Measurements from ENCODE around the gene RCL1.

Gene RCL1

GRCh38 chr9:4842734-4843133 lies 50.0 kb downstream of the RCL1 start:
- no peak for DNase-seq (ENCODE audit: low spot score)

- no peak for DNase-seq (ENCODE audit: low spot score)
Measured at GRCh38 chr9:4844056-4844838, 51.5 kb downstream of the RCL1 start.

DNA sequence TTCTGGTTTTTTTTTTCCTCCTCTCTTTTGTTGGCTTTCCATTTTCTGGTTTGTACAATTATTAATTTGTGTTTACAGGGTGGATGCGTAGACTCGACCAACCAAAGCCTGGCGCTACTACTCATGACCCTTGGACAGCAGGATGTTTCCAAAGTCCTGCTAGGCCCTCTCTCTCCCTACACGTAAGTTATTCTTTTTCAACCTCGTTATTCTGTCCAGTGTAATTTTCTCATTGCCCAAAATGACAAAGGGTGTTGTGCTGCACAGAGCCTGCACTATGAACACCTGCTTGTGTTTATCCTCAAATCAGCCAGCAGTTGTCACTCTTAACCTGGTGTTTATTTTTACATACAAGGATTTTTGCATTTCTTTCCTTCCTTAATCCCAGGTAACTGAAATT lies 56.6 kb downstream of the RCL1 start:
- DNase-seq (ENCODE audit: low spot score), result peak; percentile 15

DNA sequence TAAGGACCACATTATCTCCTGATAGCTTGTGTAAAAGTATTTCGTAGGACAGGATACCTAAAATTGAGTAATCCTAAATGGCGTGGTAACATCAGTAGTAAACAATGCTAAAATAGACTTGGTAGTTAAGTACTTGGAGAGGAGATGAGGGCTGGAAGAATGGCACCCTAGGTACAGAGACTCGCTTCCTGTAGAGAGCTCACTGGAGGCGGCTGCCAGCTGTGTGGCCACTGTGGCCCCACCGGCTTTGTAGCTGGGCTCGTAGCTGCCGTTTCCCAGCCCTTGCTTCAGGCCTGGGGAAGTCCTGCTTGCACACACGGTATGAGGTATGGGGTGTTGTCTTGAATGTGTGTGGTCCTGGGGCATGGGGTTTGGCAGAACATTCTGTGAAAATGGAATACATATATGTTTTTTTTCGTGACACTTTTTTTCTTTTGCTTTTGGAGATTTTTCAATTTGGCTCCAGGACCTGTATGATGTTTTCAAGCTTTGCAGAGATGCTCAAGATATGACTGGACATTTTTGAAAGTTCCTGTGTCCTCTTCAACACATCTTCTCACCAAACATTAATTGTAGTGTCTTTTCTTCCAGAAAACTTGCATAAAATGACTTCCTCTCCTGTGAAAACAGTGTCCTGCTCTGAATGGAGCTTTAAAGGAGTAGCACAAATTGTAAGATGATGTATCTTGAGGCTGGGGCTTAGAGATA lies 58.0 kb downstream of the RCL1 start:
- no peak for DNase-seq (ENCODE audit: low spot score)

GRCh38 chr9:4852419-4852818 lies 59.7 kb downstream of the RCL1 start:
- DNase-seq (ENCODE audit: low spot score), result no peak

GRCh38 chr9:4854265-4854590 lies 61.5 kb downstream of the RCL1 start:
- no peak for DNase-seq (ENCODE audit: low spot score)

DNA sequence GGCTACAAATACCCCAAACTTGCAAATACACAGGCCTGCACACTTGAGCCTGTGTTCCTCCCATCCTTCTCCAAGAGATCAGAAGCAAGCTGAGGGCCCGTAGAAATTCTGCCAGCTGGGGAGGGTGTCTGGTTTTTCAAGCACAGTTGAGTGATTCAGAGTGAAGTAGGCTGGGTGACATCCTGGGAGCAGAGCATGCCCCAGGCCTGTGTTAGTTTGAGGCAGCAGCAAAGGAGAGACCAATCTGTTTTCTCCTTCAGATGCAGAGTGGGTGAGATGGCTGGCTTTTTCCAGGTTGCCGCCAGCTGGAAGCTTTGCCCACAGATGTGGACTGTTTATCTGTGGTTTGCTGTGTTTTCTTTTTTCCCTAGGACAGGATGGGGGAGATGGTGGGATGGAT lies 63.1 kb downstream of the RCL1 start:
- no peak for DNase-seq (ENCODE audit: low spot score)

GRCh38 chr9:4857163-4857810 lies 64.5 kb downstream of the RCL1 start:
- DNase-seq (ENCODE audit: low spot score), result no peak

GRCh38 chr9:4859035-4859434 lies 66.3 kb downstream of the RCL1 start:
- DNase-seq (ENCODE audit: low spot score), result no peak

GRCh38 chr9:4860383-4860782 lies 67.6 kb downstream of the RCL1 start:
- DNase-seq (ENCODE audit: low spot score), result no peak

DNA sequence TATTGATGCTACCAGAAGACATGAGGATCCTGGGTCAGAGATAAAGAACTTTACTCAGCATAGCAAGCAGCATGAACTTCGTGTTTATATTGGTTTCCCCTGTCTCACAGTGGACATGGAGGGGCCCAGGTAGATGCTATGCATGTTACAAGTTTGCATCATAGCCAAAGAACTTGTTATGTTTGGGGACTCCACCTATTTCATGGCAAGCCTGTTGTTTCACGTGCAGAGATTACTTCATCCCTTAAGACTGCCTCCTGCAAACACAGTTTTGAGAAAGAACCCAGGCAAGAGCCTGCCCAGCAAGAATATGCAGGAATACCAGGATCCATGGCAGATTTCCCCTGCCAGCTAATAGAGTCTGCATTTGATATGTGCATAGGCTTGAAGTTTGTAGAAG lies 68.4 kb downstream of the RCL1 start:
- DNase-seq (ENCODE audit: low spot score), result no peak

GRCh38 chr9:4861736-4862451 lies 69.2 kb downstream of the RCL1 start:
- DNase-seq (ENCODE audit: low spot score), result no peak

- DNase-seq (ENCODE audit: low spot score), result no peak
Measured at GRCh38 chr9:4862506-4863250, 69.9 kb downstream of the RCL1 start.

DNA sequence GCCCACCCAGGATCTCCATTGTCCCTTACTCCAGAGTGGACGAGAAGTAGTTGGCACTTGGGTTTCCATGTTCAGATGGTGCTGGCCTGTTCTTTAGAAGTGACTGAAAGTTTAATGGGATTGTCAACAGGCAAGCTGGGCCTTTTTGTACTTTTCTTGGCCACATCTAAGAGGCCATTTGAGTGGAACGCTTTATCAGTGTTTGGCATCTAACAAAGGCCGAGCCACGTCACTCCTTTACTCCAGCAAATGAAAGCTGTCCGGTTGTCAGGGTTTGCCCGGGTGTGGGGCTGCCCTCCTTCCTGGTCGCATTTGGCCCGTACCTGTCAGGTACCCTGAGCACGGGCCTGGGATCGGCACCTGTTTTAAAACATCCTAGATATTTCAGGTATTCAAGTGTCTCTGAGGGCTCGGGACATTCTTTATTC lies 71.5 kb downstream of the RCL1 start:
- no peak for DNase-seq (ENCODE audit: low spot score)

- DNase-seq (ENCODE audit: low spot score), result no peak
Measured at GRCh38 chr9:4864698-4865097, 72.0 kb downstream of the RCL1 start.

DNA sequence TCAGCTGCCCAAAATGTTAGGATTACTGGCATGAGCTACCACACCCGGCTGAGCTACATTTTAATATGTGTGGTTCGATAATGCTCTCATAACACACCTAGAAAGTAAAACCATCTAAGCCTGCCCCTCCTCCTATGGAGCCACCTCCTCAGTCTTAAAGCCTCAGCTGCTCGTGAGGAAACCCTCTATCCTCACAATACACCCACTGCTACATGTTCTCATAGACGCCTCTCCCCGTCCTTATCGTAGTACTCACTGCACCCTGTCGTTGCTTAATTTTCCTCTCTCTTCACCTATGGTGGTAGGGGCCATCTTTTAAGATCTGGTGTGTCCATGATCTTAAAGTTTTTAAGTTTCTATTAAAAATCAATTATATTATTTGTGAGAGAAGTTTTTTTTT lies 72.9 kb downstream of the RCL1 start:
- DNase-seq (ENCODE audit: low spot score), result no peak

GRCh38 chr9:4866239-4866969 lies 73.7 kb downstream of the RCL1 start:
- DNase-seq (ENCODE audit: low spot score), result no peak

- no peak for DNase-seq (ENCODE audit: low spot score)
Measured at GRCh38 chr9:4873066-4873465, 80.3 kb downstream of the RCL1 start.

- no peak for DNase-seq (ENCODE audit: low spot score)
Measured at GRCh38 chr9:4875559-4875958, 82.8 kb downstream of the RCL1 start.

DNA sequence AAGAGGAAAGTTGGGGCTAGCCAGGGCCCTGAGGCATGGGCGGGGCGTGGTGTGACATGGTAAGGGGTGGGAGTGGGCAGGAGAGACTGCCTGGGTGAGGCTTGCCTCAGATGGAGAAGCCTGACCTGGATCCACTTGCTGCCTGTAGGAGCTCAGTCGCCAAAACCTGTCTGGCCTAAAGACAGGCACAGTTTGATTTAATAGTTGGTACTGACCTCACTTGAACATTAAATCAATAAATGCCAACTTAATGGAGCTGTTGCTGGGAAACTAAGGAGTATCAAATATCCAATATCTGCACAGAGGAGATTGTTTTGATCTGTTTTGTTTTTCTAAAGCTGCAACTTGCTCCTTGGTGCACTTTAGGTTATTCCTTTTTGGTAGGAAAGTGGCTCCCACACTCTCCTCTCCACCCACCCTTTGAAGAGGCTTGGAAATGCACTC lies 86.4 kb downstream of the RCL1 start:
- no peak for DNase-seq (ENCODE audit: low spot score)

DNA sequence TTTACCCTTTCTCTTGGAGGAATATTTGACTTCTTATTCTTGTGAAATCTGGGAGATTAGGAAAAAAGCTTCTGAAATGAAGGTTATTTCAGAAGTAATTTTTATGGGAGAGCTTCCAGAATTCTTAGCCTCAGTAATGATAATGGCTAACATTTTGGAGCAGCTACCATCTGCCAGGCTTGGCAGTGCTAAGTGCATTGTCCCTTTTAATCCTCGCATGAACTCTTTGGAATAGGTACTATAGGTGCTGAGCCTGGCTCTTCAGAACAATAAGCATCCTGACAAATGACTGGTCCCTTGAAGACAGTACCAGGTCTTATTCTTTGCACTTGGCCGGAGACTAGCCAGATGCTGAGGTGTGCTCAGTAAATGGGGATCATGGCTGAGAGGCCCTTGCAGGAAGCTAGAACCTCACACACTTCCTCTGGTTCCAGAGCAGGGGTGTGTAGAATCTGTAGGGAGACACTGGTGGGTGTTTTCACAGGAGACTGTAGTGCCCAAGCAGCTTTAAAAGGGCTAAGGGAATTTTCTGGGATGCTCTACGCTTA lies 90.7 kb downstream of the RCL1 start:
- peak; percentile 84 for DNase-seq (ENCODE audit: low spot score)
